Stimulated activated CD4-positive, alpha-beta T cell treated with anti-CD3 and anti-CD28 coated beads, TNF-alpha, amount 100 ng/mL, for 48 hours (primary cell): ENCODE results near the gene MYH11.
"Not testable (repeated sequence)": the region's sequence is repeated elsewhere in the genome, so short reads cannot be mapped to it uniquely, and the experiment has no call there.

ENCODE experiments used
- DNase-seq, 3 donors: peaks; one replicate each; pipeline ENCODE4 v3.0.0-alpha.2; 2020; ENCODE audit warnings: low read depth in 3 of 3

Gene MYH11

GRCh38 chr16:15843635-15844279, 13.1 kb downstream of the MYH11 start:
- no peak for DNase-seq

DNA sequence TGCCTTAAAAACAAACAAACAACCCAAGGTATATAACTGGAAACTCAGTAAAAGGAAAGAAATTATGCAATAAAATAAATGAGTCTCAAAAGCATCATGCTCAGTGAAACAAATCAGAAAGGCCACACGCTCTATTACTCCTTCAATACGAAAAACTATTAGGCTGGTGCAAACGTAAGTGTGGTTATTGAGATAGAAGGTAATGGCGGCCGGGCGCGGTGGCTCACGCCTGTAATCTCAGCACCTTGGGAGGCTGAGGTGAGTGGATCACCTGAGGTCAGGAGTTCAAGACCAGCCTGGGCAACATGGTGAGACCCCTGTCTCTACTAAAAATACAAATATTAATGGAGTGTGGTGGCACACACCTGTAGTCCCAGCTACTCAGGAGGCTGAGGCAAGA, 17.6 kb downstream of the MYH11 start:
- DNase-seq = not testable (repeated sequence)

DNA sequence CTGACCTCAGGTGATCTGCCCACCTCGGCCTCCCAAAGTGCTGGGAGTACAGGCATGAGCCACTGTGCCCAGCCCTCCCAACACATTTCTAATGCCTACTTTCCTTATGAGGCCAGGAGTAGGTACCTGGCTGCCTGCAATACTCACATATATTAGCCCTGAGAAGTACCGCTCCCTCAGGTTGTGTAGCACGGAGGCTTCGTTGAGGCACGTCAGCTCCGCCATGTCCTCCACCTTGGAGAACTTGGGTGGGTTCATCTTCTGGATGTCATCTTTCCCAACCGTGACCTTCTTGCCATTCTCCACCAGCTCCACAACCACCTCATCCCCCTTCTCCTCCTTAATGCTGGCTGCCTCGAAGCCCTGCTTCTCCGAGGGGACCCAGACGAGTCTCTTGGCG, 19.1 kb downstream of the MYH11 start:
- DNase-seq = no peak

DNA sequence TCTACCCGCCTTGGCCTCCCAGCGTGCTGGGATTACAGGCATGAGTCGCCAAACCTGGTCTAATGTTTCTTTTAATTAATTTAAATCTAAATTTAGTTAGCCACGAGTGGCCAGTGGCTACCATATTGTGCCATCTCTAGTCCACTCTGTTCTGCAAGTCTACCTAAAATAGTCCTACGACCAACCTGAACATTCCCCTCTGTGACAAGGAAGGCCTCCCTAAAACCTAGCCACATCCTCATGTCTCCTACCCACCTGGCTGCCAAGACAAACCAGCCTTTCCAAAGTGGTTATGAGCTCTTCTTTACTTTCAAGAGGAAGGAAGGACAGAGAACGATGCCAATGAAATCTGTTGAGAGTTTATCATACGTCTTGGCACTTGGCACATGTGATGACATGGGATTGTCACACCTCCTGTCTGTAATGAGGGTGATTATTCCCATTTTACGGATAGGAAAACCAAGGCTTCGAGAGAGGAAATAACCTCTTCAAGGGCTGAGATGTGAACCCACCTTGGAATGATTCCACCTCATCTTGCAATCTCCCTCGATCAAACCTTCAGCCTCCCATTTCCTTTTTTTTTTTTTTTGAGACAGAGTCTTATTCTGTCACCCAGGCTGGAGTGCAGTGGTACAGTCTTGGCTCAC, 19.7 kb downstream of the MYH11 start:
- DNase-seq = no peak

GRCh38 chr16:15836074-15836473, 20.8 kb downstream of the MYH11 start:
- no peak for DNase-seq

GRCh38 chr16:15835136-15835878, 21.5 kb downstream of the MYH11 start:
- no peak for DNase-seq

- no peak for DNase-seq
Observed at GRCh38 chr16:15834502-15834901, 22.3 kb downstream of the MYH11 start.

DNA sequence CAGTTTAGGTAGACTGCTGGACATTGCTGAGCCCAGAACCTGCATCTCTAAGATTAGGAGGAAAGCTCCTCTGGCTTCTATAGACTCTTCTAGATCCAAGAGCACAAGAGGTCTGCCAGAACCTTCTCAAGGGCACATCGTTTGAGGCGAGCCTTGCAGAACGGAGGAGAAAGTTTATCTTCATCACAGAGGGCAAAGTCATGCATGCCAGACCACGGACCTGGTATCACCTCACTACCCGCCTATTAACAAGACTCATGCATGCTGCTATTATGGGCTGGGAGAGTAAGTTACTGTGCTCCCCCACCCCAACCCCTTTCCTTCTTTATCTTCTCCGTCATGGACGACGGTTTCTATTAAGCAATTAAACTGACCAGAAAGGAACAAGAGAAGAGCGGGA, 23.3 kb downstream of the MYH11 start:
- no peak for DNase-seq

- DNase-seq = no peak
Observed at GRCh38 chr16:15832241-15832640, 24.6 kb downstream of the MYH11 start.

- DNase-seq = no peak
Observed at GRCh38 chr16:15830832-15831451, 25.9 kb downstream of the MYH11 start.

DNA sequence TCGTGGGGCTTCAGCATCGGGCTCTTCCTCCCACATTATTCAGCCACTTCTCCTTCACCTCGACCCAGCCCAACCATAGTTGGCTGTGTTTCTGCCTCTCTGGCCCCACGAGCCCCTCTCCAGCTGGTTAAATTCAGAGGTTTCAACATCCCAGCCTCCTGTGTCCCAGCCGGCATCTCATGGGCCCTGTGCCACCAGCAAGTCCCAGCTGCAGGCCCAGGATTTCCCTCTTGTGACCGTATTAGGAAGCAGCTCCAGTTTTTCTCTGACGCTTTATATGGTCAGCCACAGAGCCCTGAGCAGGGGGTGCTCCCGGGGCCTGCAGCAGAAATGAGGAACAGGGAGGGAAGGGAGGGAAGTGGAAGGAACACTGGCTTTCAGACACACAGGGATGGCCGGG, 27.4 kb downstream of the MYH11 start:
- no peak for DNase-seq

DNA sequence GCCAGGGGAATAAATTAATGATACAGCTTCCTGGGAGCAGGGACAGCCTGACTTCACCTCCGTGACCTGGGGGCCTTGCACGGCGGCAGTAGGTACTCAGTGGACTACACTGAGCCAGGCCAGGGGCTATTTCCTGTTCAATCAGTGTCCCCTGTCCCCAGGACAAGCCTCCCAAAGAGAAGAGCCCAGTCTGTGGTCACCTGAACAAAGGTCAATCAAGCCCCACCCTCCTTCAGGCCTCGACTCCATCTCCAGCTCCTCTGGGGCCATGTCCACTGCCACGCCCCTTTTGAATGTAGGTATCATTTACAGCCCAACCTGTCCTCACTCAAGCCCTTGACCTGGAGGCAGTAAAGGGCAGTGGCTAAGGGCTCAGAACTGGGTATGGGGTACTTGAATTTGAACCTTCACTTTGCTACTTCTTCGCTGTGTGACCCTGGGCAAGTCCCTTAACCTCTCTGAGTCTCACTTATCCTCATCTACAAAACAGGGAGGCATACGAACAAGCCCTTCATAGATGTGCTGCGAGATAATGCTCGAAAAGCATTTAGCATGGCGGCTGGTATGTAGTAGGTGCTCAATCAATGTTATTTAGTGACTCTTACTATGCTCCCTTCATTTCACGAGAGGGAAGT, 29.0 kb downstream of the MYH11 start:
- no peak for DNase-seq

GRCh38 chr16:15827299-15827698, 29.5 kb downstream of the MYH11 start:
- no peak for DNase-seq

DNA sequence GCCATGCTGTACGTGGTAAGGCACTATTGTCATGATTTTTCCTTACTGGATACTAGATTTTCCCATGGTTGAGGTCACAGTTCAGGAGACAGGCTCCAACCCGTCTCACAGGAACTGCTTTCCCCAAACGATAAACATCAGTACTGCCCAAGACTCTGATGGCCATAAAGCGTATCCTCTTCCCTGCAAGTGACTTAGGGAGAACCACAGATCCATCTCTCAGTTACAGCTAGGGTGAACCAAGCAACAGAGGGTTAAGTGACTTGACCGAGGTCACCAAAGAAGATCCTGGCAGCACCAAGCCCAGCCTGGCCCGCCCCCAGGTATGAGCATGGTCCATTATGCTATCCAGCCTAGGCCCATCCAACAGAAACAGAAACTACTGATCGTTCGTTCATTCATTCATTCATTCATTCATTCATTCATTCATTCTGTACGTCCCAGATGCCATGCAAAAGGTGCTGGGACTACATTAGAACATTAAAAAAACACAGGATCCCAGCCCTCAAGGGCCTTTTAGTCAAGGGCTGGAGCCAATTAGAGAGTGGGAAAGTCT, 31.0 kb downstream of the MYH11 start:
- DNase-seq = no peak

DNA sequence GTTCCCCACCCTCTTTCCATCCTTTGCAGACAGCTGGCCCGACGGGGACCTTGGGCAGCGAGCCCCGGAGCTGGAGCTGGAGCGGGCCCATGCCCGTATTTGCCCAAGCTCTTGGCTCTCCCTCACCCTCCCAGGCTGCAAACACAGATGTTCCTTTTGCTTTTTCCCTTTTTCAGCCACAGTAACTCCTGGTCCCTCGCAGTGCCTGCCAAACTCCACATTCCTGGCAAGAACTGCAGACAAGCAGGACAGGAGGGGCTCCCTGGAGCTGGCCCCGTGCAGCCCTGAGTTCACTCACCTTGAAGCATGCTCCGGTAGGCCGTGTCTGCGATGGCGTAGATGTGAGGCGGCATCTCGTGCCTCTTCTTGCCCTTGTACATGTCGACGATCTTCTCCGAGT, 33.9 kb downstream of the MYH11 start:
- DNase-seq = no peak

DNA sequence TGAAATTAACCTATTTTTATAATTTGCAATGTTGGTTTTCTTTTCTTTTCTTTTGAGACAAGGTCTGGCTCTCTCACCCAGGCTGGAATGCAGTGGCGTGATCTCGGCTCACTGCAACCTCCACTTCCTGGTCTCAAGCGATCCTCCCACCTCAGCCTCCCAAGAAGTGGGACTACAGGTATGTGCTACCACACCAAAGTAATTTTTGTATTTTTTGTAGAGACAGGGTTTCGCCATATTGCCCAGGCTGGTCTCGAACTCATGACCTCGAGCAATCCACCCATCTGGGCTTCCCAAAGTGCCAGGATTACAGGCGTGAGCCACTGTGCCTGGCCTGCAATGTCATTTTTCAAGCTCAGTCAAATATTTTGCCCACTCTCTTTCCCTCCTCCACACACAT, 36.0 kb downstream of the MYH11 start:
- DNase-seq = no peak

DNA sequence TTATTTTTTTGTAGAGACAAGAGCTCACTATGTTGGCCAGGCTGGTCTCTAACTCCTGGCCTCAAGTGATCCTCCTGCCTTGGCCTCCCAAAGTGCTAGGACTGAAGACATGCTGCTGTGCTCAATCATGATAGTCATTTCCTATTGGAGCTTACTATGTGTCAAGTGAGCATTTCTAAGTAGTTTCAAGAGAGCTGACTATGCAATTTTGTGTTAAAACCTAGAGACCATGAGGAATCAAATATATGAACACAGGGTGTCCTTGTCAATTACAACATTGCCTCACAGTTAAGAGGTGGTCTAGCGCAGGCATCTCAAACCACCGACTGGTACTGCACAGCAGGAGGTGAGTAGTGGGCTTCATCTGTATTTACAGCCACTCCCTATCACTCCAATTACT, 37.8 kb downstream of the MYH11 start:
- no peak for DNase-seq

DNA sequence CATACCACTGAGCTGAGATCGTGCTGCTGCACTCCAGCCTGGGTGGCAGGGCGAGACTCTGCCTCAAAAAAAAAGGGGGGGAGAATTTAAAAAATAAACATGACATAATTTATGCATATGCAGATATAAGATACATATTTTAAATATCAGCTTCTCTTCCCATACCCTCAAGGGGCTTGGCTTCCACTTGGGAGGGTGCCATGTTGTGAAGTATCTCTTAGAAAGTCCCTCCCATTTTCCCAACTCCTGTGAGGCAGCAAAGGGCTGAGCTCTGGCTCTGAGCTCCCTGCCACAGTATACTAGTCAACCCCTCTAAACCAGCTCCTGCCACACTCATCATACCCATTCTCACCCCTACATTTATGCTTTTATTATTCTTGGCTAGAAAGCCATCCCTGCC, 39.4 kb downstream of the MYH11 start:
- DNase-seq = no peak

GRCh38 chr16:15816228-15816627, 40.6 kb downstream of the MYH11 start:
- DNase-seq = no peak

- DNase-seq = not testable (repeated sequence)
Observed at GRCh38 chr16:15812401-15812750, 44.5 kb downstream of the MYH11 start.

GRCh38 chr16:15811481-15812400, 45.1 kb downstream of the MYH11 start:
- no peak for DNase-seq
